GM12878 (cell line): ENCODE data around the gene C3. TPM values are rescaled to one million over a fixed set of nuclear protein-coding genes. Genes with fewer than 3 reads are reported as not detected.
A peak's percentile ranks its signal among the peaks of the same experiment; 100 is the strongest.

Experiments
- BCL11A ChIP-seq: IDR thresholded peaks from 2 replicates; pipeline ENCODE4 v1.6.1; 2011; ENCODE audit warnings: low read depth, low read length
- CBX5 ChIP-seq: sonication (generic); IDR thresholded peaks from 2 replicates; pipeline ENCODE4 v1.6.1; 2016; ENCODE audit warnings: low read depth, moderate library complexity, mild to moderate bottlenecking, inconsistent platforms
- CHD2 ChIP-seq: IDR thresholded peaks from 2 replicates; pipeline ENCODE4 v1.6.1; 2011; ENCODE audit warnings: low read depth, low read length, improper control_type of control experiment, borderline replicate concordance
- CREM ChIP-seq: IDR thresholded peaks from 2 replicates; pipeline ENCODE4 v1.6.1; 2014; ENCODE audit warnings: antibody characterized with exemption, low read depth
- CTCF ChIP-seq, 3 experiments: IDR thresholded peaks in 2 of 3; conservative IDR thresholded peaks in 1 of 3; 2 replicates each; pipeline ENCODE4 v1.5.1; 2011; ENCODE audit warnings: low read depth in 3 of 3, low read length in 3 of 3, mild to moderate bottlenecking in 3 of 3, control low read depth in 2 of 3, moderate library complexity in 2 of 3, inconsistent platforms in 1 of 3, mixed read lengths in 1 of 3; ENCODE audit not compliant: control insufficient read depth in 2 of 3, insufficient read depth in 1 of 3; ENCODE audit errors: extremely low read depth in 1 of 3
- E2F4 ChIP-seq: IDR thresholded peaks from 2 replicates; pipeline ENCODE4 v1.6.1; 2012; ENCODE audit warnings: low read depth, low read length, improper control_type of control experiment
- ELK1 ChIP-seq: IDR thresholded peaks from 2 replicates; pipeline ENCODE4 v1.6.1; 2012; ENCODE audit warnings: low read depth, low read length, improper control_type of control experiment
- FOS ChIP-seq: IDR thresholded peaks from 3 replicates; pipeline ENCODE4 v1.6.1; 2011; ENCODE audit warnings: borderline replicate concordance; ENCODE audit not compliant: insufficient read length; ENCODE audit errors: extremely low read depth
- KLF5 ChIP-seq: fragments of 450-650 bp; IDR thresholded peaks from 2 replicates; pipeline ENCODE4 v1.6.1; 2014; ENCODE audit warnings: mild to moderate bottlenecking; ENCODE audit not compliant: partially characterized antibody
- MEF2B ChIP-seq: fragments of 450-650 bp; IDR thresholded peaks from 2 replicates; pipeline ENCODE4 v1.6.1; 2018; ENCODE audit warnings: mild to moderate bottlenecking, moderate library complexity; ENCODE audit not compliant: partially characterized antibody, poor library complexity, severe bottlenecking
- MLLT1 ChIP-seq: fragments of 450-650 bp; IDR thresholded peaks from 2 replicates; pipeline ENCODE4 v1.6.1; 2016; ENCODE audit warnings: mild to moderate bottlenecking
- MXI1 ChIP-seq: fragments of 150-350 bp; IDR thresholded peaks from 2 replicates; pipeline ENCODE4 v1.6.1; 2011; ENCODE audit warnings: low read depth, mild to moderate bottlenecking, inconsistent platforms, low read length, improper control_type of control experiment
- NKRF ChIP-seq: fragments of 450-650 bp; conservative IDR thresholded peaks from 2 replicates; pipeline ENCODE4 v1.6.1; 2017; ENCODE audit warnings: mild to moderate bottlenecking, moderate library complexity
- NR2C2 ChIP-seq: IDR thresholded peaks from 2 replicates; pipeline ENCODE4 v1.6.1; 2011; ENCODE audit warnings: borderline replicate concordance, low read depth; ENCODE audit not compliant: control insufficient read depth, insufficient read length
- SMAD1 ChIP-seq: fragments of 450-650 bp; IDR thresholded peaks from 2 replicates; pipeline ENCODE4 v1.6.1; 2018; ENCODE audit warnings: mild to moderate bottlenecking, low read depth; ENCODE audit not compliant: partially characterized antibody
- SMARCA5 ChIP-seq: fragments of 450-650 bp; IDR thresholded peaks from 2 replicates; pipeline ENCODE4 v1.6.1; 2017; ENCODE audit warnings: mild to moderate bottlenecking
- STAT3 ChIP-seq: IDR thresholded peaks from 2 replicates; pipeline ENCODE4 v1.6.1; 2011; ENCODE audit warnings: low read depth, low read length, improper control_type of control experiment
- TAF1 ChIP-seq: IDR thresholded peaks from 2 replicates; pipeline ENCODE4 v1.6.1; 2011; ENCODE audit warnings: mild to moderate bottlenecking, low read depth, low read length, borderline replicate concordance
- TARDBP ChIP-seq: IDR thresholded peaks from 2 replicates; pipeline ENCODE4 v1.6.1; 2016; ENCODE audit warnings: borderline replicate concordance
- YBX1 ChIP-seq: fragments of 450-650 bp; IDR thresholded peaks from 2 replicates; pipeline ENCODE4 v1.6.1; 2016; ENCODE audit warnings: antibody characterized with exemption
- polyA plus RNA-seq, 11 experiments: library from polyadenylated mRNA; depleted of rRNA in 4 of 11; unstranded in 6 of 11; stranded (reverse) in 5 of 11; fragments of >200 nt; fragmentation: Nextera tagmentation in 4 of 11; fragmentation: Illumina TruSeq in 1 of 11; extraction: Ambion mirVana in 4 of 11; extraction: Trizol in 1 of 11; gene quantifications; 1 replicate in 1 of 11; 2 replicates in 10 of 11; pipeline versions ENCODE4 v1.2.1 to v1.2.3, GENCODE V29; 2011 to 2016; ENCODE audit warnings: inconsistent platforms in 2 of 11, missing spikeins in 2 of 11, low read depth in 1 of 11
- total RNA-seq, 4 experiments: library from RNA; depleted of rRNA in 3 of 4; stranded (reverse); fragments of >200 nt in 3 of 4; fragmentation: Illumina TruSeq in 1 of 4; extraction: Trizol in 1 of 4; gene quantifications; 2 replicates each; pipeline versions ENCODE4 v1.2.1 to v1.2.3, GENCODE V29; 2013 to 2021

Gene C3
- total and polyA plus RNA-seq, 10 of the 15 experiments (the other 5 are each of a cell fraction or from before 2014, with no cell fraction given): 0.20 to 6.7 (median 0.72) TPM

GRCh38 chr19:6767357-6768235, 47.1 kb upstream of the C3 start, which contains the start of gene SH2D3A (continued):
- TF ChIP-seq NKRF (no peak), ELK1 (no peak), CHD2 (no peak), MEF2B (peak; percentile 84), BCL11A (no peak), CBX5 (0 out of 2 replicates have a peak, but pooled peaks have one; percentile 30), SMAD1 (peak; percentile 48), NR2C2 (no peak), YBX1 (no peak), SMARCA5 (no peak; the same call in 1 of the 2 replicates), FOS (no peak), STAT3 (no peak), TAF1 (no peak), TARDBP (no peak), KLF5 (no peak), CTCF (IDR thresholded peaks at IDR 0.05 in 2 of 3, conservative IDR thresholded peaks at IDR 0.05 in 1 of 3; ENCODE audit: control insufficient read depth in 2 of 3, extremely low read depth in 1 of 3, insufficient read depth in 1 of 3, low read depth in 3 of 3, low read length in 3 of 3) (no peak), MLLT1 (no peak; the same call in 1 of the 2 replicates), CREM (peak; percentile 85), E2F4 (no peak), MXI1 (peak; percentile 65)
